Ascending aorta (tissue), 2 donors: ENCODE measurements around the gene CMC1. TPM values are rescaled to one million over a fixed set of nuclear protein-coding genes. Genes with fewer than 3 reads are reported as not detected.

Experiments
- DNase-seq, 2 donors: peaks; one replicate each; pipeline ENCODE4 v3.0.0-alpha.2; 2019; ENCODE audit warnings: low spot score in 2 of 2
- H3K27ac ChIP-seq, 2 donors: fragments of 200-600 bp; sonication (generic); one replicate each; pipeline ENCODE4 v1.5.1; 2016 to 2017; ENCODE audit warnings: mild to moderate bottlenecking in 1 of 2
- H3K27me3 ChIP-seq: fragments of 200-600 bp; sonication (generic); one replicate; pipeline ENCODE4 v1.5.1; 2017
- H3K36me3 ChIP-seq, 2 donors: fragments of 200-600 bp; sonication (generic); one replicate each; pipeline ENCODE4 v1.5.1; 2016
- H3K4me1 ChIP-seq, 2 donors: fragments of 200-600 bp; sonication (generic); one replicate each; pipeline ENCODE4 v1.5.1; 2016 to 2017; ENCODE audit warnings: mild to moderate bottlenecking in 1 of 2
- H3K4me3 ChIP-seq, 2 donors: fragments of 200-600 bp; sonication (generic); one replicate each; pipeline ENCODE4 v1.5.1; 2016 to 2017; ENCODE audit warnings: mild to moderate bottlenecking in 1 of 2
- H3K9me3 ChIP-seq, 2 donors: fragments of 200-600 bp; sonication (generic); one replicate each; pipeline ENCODE4 v1.5.1; 2016
- intact Hi-C: fragments of 100-400 bp; cut with DNase I; formaldehyde crosslinking; loops from one replicate; pipeline ENCODE4 v1.15.1; 2023
- total RNA-seq: library from RNA; depleted of rRNA; stranded (reverse); fragments of >200 nt; gene quantifications from one replicate; pipeline ENCODE4 v1.1.0, GENCODE V29; 2016
- TF ChIP-seq, protein P1 (sequence below), 3 experiments: fragments of 200-600 bp in 2 of 3; fragments of 450-650 bp in 1 of 3; sonication (generic) in 2 of 3; IDR thresholded peaks; one replicate each; pipeline ENCODE4 v1.5.1; 2016 to 2019; ENCODE audit warnings: antibody characterized with exemption in 3 of 3, mild to moderate bottlenecking in 1 of 3, moderate library complexity in 1 of 3

CMC1 gene
- total RNA-seq, 1 donor from 2014 or later = 68.5 TPM

DNA sequence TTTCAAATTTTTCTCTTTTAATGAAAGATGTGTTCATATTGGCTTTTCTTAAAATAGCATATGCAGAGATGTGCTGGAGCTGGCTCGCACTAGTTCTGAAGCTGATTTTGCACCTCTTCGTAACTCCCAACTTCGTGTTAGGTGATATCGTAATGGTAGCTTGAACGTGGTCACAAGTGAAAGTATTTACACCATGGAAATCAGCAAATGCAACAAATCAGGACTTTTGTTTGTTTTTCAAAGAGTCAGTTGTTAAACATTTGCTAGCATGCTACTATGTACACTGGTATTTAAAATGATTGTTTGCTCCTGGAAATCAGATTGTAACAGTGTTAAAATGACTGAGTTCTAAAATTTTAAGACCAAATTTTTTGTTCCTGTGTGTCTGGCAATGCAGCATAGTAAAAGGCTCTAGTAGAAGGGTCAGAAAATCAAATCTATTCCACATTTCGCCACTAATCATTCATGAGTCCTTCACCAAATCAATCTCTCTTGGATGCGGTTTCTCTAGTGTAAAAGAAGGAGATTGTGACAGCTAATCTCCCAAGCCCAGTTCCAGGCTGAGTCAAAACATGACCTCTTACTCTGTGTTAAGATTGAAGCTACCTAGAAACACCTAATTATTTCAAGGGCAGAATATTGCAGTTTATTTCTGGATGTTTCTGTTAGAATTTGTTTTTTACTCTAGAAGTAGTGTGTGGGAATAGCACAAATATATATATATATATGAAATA is 34.3 kb upstream of the CMC1 start:
- no peak for DNase-seq
- Histone ChIP-seq H3K27ac (no peak overlapping the region), H3K9me3 (no peaks in the 10 kb centered on the region), H3K36me3 (no peaks in the 10 kb centered on the region), H3K4me1 (no peaks in the 10 kb centered on the region), H3K4me3 (no peak overlapping the region), H3K27me3 (no peaks in the 10 kb centered on the region)
- intact Hi-C loops = no loop called here
- TF ChIP-seq, protein P1, sequence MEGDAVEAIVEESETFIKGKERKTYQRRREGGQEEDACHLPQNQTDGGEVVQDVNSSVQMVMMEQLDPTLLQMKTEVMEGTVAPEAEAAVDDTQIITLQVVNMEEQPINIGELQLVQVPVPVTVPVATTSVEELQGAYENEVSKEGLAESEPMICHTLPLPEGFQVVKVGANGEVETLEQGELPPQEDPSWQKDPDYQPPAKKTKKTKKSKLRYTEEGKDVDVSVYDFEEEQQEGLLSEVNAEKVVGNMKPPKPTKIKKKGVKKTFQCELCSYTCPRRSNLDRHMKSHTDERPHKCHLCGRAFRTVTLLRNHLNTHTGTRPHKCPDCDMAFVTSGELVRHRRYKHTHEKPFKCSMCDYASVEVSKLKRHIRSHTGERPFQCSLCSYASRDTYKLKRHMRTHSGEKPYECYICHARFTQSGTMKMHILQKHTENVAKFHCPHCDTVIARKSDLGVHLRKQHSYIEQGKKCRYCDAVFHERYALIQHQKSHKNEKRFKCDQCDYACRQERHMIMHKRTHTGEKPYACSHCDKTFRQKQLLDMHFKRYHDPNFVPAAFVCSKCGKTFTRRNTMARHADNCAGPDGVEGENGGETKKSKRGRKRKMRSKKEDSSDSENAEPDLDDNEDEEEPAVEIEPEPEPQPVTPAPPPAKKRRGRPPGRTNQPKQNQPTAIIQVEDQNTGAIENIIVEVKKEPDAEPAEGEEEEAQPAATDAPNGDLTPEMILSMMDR (IDR thresholded peaks at IDR 0.05) = no peak

- no peaks in the 10 kb centered on the region for H3K27me3 ChIP-seq
- H3K4me1 ChIP-seq = no peaks in the 10 kb centered on the region
- no peak overlapping the region for H3K4me3 ChIP-seq
- TF ChIP-seq, protein P1 (IDR thresholded peaks at IDR 0.05) = no peak
- H3K9me3 ChIP-seq = peaks cover 0 to 14% of the 10 kb centered on the region in 2 donors
- no peak overlapping the region for H3K27ac ChIP-seq
- H3K36me3 ChIP-seq = no peaks in the 10 kb centered on the region
- DNase-seq = no peak
- intact Hi-C loops = no loop called here
Observed at GRCh38 chr3:28210968-28211713, 30.3 kb upstream of the CMC1 start.

DNA sequence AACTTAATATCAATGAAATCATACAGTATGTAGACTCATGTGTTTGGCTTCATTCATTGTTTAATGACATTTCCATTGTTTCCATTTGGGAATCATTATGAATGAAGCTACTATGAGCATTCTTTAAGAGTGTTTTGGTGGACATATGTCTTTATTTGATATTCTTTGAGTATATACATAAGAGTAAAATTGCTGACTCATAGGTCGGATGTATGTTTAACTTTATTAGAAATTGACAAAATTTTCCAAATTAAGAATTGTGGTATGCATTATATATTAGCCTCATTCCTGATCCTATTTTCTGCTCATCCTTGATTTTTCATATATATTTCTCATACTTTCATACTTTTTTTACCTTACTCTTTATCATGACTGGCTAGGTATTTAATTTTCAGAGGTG is 28.7 kb upstream of the CMC1 start:
- Histone ChIP-seq H3K36me3 (no peaks in the 10 kb centered on the region), H3K4me3 (no peak overlapping the region), H3K9me3 (peaks cover 0 to 14% of the 10 kb centered on the region in 2 donors), H3K27ac (no peak overlapping the region), H3K27me3 (no peaks in the 10 kb centered on the region), H3K4me1 (no peaks in the 10 kb centered on the region)
- TF ChIP-seq, protein P1 (IDR thresholded peaks at IDR 0.05) = no peak
- intact Hi-C loops = no loop called here
- no peak for DNase-seq

GRCh38 chr3:28215407-28215806 is 26.0 kb upstream of the CMC1 start:
- Histone ChIP-seq H3K4me3 (no peak overlapping the region), H3K27ac (no peak overlapping the region), H3K27me3 (no peaks in the 10 kb centered on the region), H3K9me3 (peaks cover 0 to 14% of the 10 kb centered on the region in 2 donors), H3K4me1 (no peaks in the 10 kb centered on the region), H3K36me3 (no peaks in the 10 kb centered on the region)
- DNase-seq = no peak
- TF ChIP-seq, protein P1 (IDR thresholded peaks at IDR 0.05) = no peak
- intact Hi-C loops = no loop called here

GRCh38 chr3:28218071-28218916 is 23.1 kb upstream of the CMC1 start:
- no peaks in the 10 kb centered on the region for H3K4me1 ChIP-seq
- H3K9me3 ChIP-seq = peaks cover 0 to 11% of the 10 kb centered on the region in 2 donors
- no peaks in the 10 kb centered on the region for H3K36me3 ChIP-seq
- no peak for DNase-seq
- no peak overlapping the region for H3K27ac ChIP-seq
- no peak overlapping the region for H3K4me3 ChIP-seq
- TF ChIP-seq, protein P1 (IDR thresholded peaks at IDR 0.05) = no peak
- H3K27me3 ChIP-seq = no peaks in the 10 kb centered on the region
- intact Hi-C loops = no loop called here
